Transverse colon (tissue), 3 donors: ENCODE data around the gene FAM83D.

ENCODE experiments used
- EP300 ChIP-seq: sonication (generic); formaldehyde crosslinking; IDR thresholded peaks from one replicate; pipeline ENCODE4 v1.6.1; 2017; ENCODE audit warnings: antibody characterized with exemption, low read depth
- POLR2A ChIP-seq: fragments of 450-650 bp; IDR thresholded peaks from one replicate; pipeline ENCODE4 v1.6.1; 2016; ENCODE audit warnings: antibody characterized with exemption, mild to moderate bottlenecking, moderate library complexity
- TF ChIP-seq, protein P1 (sequence below), 5 experiments: fragments of 200-600 bp in 3 of 5; fragments of 450-650 bp in 2 of 5; sonication (generic) in 3 of 5; IDR thresholded peaks; 1 replicate in 2 of 5; 2 replicates in 3 of 5; pipeline ENCODE4 v1.5.1; 2016 to 2017; ENCODE audit warnings: antibody characterized with exemption in 5 of 5, inconsistent platforms in 3 of 5, mild to moderate bottlenecking in 2 of 5, moderate library complexity in 1 of 5

- TF ChIP-seq, protein P1, sequence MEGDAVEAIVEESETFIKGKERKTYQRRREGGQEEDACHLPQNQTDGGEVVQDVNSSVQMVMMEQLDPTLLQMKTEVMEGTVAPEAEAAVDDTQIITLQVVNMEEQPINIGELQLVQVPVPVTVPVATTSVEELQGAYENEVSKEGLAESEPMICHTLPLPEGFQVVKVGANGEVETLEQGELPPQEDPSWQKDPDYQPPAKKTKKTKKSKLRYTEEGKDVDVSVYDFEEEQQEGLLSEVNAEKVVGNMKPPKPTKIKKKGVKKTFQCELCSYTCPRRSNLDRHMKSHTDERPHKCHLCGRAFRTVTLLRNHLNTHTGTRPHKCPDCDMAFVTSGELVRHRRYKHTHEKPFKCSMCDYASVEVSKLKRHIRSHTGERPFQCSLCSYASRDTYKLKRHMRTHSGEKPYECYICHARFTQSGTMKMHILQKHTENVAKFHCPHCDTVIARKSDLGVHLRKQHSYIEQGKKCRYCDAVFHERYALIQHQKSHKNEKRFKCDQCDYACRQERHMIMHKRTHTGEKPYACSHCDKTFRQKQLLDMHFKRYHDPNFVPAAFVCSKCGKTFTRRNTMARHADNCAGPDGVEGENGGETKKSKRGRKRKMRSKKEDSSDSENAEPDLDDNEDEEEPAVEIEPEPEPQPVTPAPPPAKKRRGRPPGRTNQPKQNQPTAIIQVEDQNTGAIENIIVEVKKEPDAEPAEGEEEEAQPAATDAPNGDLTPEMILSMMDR (IDR thresholded peaks at IDR 0.05): peak in 1 of 5 experiments; percentile 19
- TF ChIP-seq POLR2A: no peak
- TF ChIP-seq EP300: no peak
Observed at GRCh38 chr20:38894091-38894847, 31.9 kb upstream of the FAM83D start.
